Thoracic aorta endothelial cell (primary cell): Measurements from ENCODE around the gene ACY1. TPM values are rescaled to one million over a fixed set of nuclear protein-coding genes. Genes with fewer than 3 reads are reported as not detected.

Source experiments
- small RNA-seq: library from RNA; depleted of rRNA; stranded (forward); fragments of <200 nt; gene quantifications from one replicate; pipeline ENCODE3, GENCODE V24; 2012
- total RNA-seq: library from RNA; depleted of rRNA; stranded (reverse); fragments of >200 nt; gene quantifications from 2 replicates; pipeline ENCODE4 v1.2.3, GENCODE V29; 2012

ACY1 gene
- total RNA-seq, result 8.0 and 11.2 TPM in 2 replicates

DNA sequence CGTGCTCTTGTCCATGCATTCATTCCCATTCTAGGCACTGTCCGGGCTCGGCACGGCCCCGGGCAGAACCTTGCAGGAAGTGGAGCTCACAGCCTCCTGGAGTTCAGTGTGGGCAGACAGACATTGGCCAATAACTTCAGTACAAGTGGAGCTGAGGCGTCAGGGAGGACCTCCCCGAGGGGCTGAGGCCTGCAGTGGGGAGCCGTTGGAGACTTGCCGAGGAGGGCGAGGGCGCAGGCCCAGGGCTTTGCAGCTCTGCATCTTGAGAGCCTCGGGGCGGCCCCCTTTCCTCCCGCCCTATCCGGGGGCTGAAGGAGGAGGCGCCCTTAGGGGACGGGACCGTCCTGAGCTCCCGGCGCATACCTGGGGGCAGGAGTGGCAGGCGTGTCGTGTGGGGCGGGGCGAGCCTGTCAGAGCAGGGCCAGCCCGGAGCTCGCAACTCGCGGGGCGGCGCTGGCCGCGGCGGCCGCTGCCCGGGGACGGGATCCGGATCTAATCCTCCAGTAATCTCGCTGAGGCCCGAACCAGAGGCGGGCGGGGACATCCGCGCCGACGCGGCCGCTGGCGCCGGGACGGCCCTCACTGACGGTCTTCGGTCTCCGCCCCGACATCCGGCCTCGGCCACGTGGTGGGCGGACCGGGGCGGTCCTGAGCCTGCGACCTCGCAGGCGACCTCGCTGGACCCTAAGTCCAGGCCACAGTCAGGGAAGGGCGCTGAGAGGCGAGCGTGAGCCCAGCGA lies at the start of gene ACY1:
ACY1 (plus strand) TSS at position 698 of the 740 bp plus-strand sequence. CDS start 530 bp downstream, outside the sequence.

GRCh38 chr3:51941798-51942602 lies 41.3 kb upstream of the ACY1 start, which contains the start of the genes PARP3 and RRP9:
TSS of gene PARP3 (plus strand) at chr3:51942363. CDS start at chr3:51943356, 993 bp downstream.
TSS of gene RRP9 (minus strand) at chr3:51941904. CDS start at chr3:51941867, 37 bp downstream.

GRCh38 chr3:51955175-51955892 lies 28.0 kb upstream of the ACY1 start, which contains the start of gene GPR62:
TSS of gene GPR62 (plus strand) at chr3:51955381. CDS start at chr3:51955653, 272 bp downstream.

DNA sequence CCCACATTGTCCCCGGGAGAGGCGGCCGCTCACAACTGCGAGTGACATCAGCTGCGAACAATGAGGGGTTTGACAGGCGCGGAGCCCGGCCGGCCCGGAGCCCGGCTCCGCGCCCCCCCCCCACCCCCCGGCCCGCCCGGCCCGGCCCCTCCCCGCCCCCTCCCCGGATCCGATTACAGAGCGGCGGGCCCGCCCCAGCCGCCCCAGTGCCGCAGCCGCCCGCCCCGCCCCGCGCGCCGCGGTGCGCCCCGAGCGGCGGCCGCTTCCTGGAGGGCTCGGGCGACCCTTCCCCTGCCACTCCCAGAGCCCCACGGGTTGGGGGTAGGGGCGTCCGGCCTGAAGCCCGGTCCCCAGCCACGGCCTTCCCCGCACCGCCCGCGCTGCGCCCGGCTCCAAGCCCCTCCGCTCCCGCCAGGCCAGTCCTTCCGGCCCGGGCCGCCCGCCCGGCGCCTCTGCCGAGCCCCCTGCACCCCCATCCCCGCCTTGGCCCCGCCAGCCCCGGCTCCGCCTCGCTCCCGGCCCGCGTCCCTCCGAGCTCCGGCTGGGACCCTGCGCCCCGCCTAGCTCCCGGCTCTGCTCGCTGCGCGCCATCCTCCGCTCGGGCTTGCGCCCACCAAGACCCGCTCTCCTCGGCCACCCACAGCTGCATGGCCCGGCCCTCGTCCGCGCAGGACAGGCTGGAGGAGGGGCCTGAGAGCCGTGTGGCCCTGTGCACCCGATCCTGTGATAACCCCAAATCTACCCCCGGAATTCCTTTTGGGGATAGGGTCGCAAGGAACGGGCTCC lies 15.8 kb upstream of the ACY1 start, which contains the start of gene PCBP4:
PCBP4 (minus strand) TSS at position 71 of the 786 bp plus-strand sequence. CDS start 6,214 bp downstream, outside the sequence.

GRCh38 chr3:51974963-51975851 lies 8.1 kb upstream of the ACY1 start, which contains the start of gene ABHD14A:
TSS of gene ABHD14A (plus strand) at chr3:51975064. CDS start at chr3:51975136, 72 bp downstream.

GRCh38 chr3:51995346-51996163 lies 12.2 kb downstream of the ACY1 start, which contains the start of gene RPL29:
TSS of gene RPL29 (minus strand) at chr3:51995895. CDS start at chr3:51995461, 434 bp downstream.

Small RNA genes lying within 50 kb of the gene (small RNA-seq; reads per million reads assigned to genes)
- not detected for gene AC115284.1

Other genes with a start within 250 kb of the ACY1 start
- not detected in 2 replicates for gene IQCF6, start 204.3 kb upstream of the ACY1 start, total RNA-seq
- gene IQCF2, start 121.9 kb upstream of the ACY1 start, total RNA-seq, result not detected in 2 replicates
- not detected in 2 replicates for gene IQCF5, start 107.9 kb upstream of the ACY1 start, total RNA-seq
- not detected in 2 replicates for gene IQCF1, start 80.2 kb upstream of the ACY1 start, total RNA-seq
- gene RRP9, start 41.6 kb upstream of the ACY1 start, total RNA-seq, result 20.6 and 21.1 TPM in 2 replicates
- 8.1 and 12.6 TPM in 2 replicates for gene PARP3, start 41.2 kb upstream of the ACY1 start, total RNA-seq
- 0.07 TPM in 1 of 2 replicates, not detected in the other for gene GPR62, start 28.2 kb upstream of the ACY1 start, total RNA-seq
- gene PCBP4, start 16.1 kb upstream of the ACY1 start, total RNA-seq, result 23.1 and 23.3 TPM in 2 replicates
- gene ABHD14B, start 9.5 kb upstream of the ACY1 start, total RNA-seq, result 12.5 and 15.5 TPM in 2 replicates
- 3.5 and 7.3 TPM in 2 replicates for gene ABHD14A, start 8.5 kb upstream of the ACY1 start, total RNA-seq
- 968 and 1,125 TPM in 2 replicates for gene RPL29, start 12.4 kb downstream of the ACY1 start, total RNA-seq
- 16.9 and 23.2 TPM in 2 replicates for gene DUSP7, start 73.0 kb downstream of the ACY1 start, total RNA-seq
- gene POC1A, start 170.9 kb downstream of the ACY1 start, total RNA-seq, result 8.0 and 12.6 TPM in 2 replicates
- gene ALAS1, start 214.6 kb downstream of the ACY1 start, total RNA-seq, result 57.6 and 71.7 TPM in 2 replicates
- gene TLR9, start 242.1 kb downstream of the ACY1 start, total RNA-seq, result under 0.01 TPM in 1 of 2 replicates, not detected in the other